Spleen (tissue), 11 donors: Measurements from ENCODE around the gene FHL2. TPM values are rescaled to one million over a fixed set of nuclear protein-coding genes. Genes with fewer than 3 reads are reported as not detected.
"Not testable (repeated sequence)": the region's sequence is repeated elsewhere in the genome, so short reads cannot be mapped to it uniquely, and the experiment has no call there.

ENCODE experiments used
- DNase-seq: peaks from one replicate; pipeline ENCODE4 v3.0.0-alpha.2; 2020
- H3K27ac ChIP-seq, 8 donors: fragments of 200-600 bp; sonication (generic) in 7 of 8; 1 replicate in 4 of 8; 2 replicates in 4 of 8; pipeline versions ENCODE4 v1.5.0 to v1.8.0; 2016 to 2021; ENCODE audit warnings: inconsistent platforms in 4 of 8, mild to moderate bottlenecking in 4 of 8, moderate library complexity in 1 of 8
- H3K27me3 ChIP-seq, 7 donors: fragments of 200-600 bp; sonication (generic) in 6 of 7; replicated peaks in 1 of 7; 1 replicate in 4 of 7; 2 replicates in 3 of 7; pipeline versions ENCODE4 v1.5.0 to v1.8.0; 2016 to 2021; ENCODE audit warnings: inconsistent platforms in 3 of 7, mild to moderate bottlenecking in 1 of 7
- H3K36me3 ChIP-seq, 6 donors: fragments of 200-600 bp; sonication (generic) in 5 of 6; 1 replicate in 4 of 6; 2 replicates in 2 of 6; pipeline versions ENCODE4 v1.5.0 to v1.8.0; 2016 to 2021; ENCODE audit warnings: inconsistent platforms in 2 of 6
- H3K4me1 ChIP-seq, 6 donors: fragments of 200-600 bp; sonication (generic) in 5 of 6; 1 replicate in 3 of 6; 2 replicates in 3 of 6; pipeline versions ENCODE4 v1.5.0 to v1.8.0; 2016 to 2021; ENCODE audit warnings: inconsistent platforms in 3 of 6
- H3K4me3 ChIP-seq, 8 donors: fragments of 200-600 bp; sonication (generic) in 7 of 8; 1 replicate in 4 of 8; 2 replicates in 4 of 8; pipeline versions ENCODE4 v1.5.0 to v1.8.0; 2016 to 2021; ENCODE audit warnings: inconsistent platforms in 4 of 8, mild to moderate bottlenecking in 4 of 8, moderate library complexity in 2 of 8
- H3K9me3 ChIP-seq, 8 donors: fragments of 200-600 bp; sonication (generic) in 7 of 8; 1 replicate in 4 of 8; 2 replicates in 4 of 8; pipeline versions ENCODE4 v1.5.0 to v1.8.0; 2016 to 2021; ENCODE audit warnings: inconsistent platforms in 4 of 8
- CTCF ChIP-seq, 11 experiments: fragments of 200-600 bp in 7 of 11; fragments of 450-650 bp in 4 of 11; sonication (generic) in 4 of 11; IDR thresholded peaks in 8 of 11; conservative IDR thresholded peaks in 3 of 11; 1 replicate in 7 of 11; 2 replicates in 4 of 11; pipeline versions ENCODE4 v1.4.0 to v1.8.0; 2016 to 2021; ENCODE audit warnings: antibody characterized with exemption in 11 of 11, inconsistent platforms in 4 of 11, mild to moderate bottlenecking in 1 of 11
- POLR2A ChIP-seq, 3 donors: fragments of 450-650 bp; IDR thresholded peaks; one replicate each; pipeline ENCODE4 v1.5.1; 2017; ENCODE audit warnings: antibody characterized with exemption in 3 of 3, mild to moderate bottlenecking in 1 of 3
- POLR2AphosphoS5 ChIP-seq, 3 donors: sonication (generic); formaldehyde crosslinking; IDR thresholded peaks; one replicate each; pipeline ENCODE4 v1.5.1; 2017; ENCODE audit warnings: antibody characterized with exemption in 3 of 3
- WGBS, 5 donors: extraction: QIAGEN DNeasy Blood & Tissue Kit in 3 of 5; methylation state at CpG; one replicate each; pipeline versions ENCODE4 v1.1.5 to v1.1.7; 2013 to 2018; 5-methylcytosine and 5-hydroxymethylcytosine counted together
- intact Hi-C: fragments of 100-400 bp; cut with DNase I; formaldehyde crosslinking; loops from one replicate; pipeline ENCODE4 v1.15.0; 2023; ENCODE audit warnings: low total_unique reads
- polyA plus RNA-seq, 3 donors: library from polyadenylated mRNA; stranded (reverse); fragments of 200-250 nt; gene quantifications; one replicate each; pipeline ENCODE4 v1.2.1, GENCODE V29; 2013
- total RNA-seq, 7 donors: library from RNA; depleted of rRNA in 3 of 7; stranded (reverse); fragments of >200 nt in 3 of 7; fragmentation: NEBNext Ultra II Directional in 4 of 7; extraction: Animal tissue kit (Norgen Biotek cat#: 25700) in 4 of 7; gene quantifications; one replicate each; pipeline versions ENCODE4 v1.1.0 to v1.2.1, GENCODE V29; 2016 to 2021
- donor health status: healthy with polysubstance abuse.
- donor health status: DM: no; HTN: no; CAD: no; lungs with moderate emphysema.
- donor health status: DM: no; HTN: no; CAD: no.
- donor health status: Bipolar disorder and iron deficiency.
- donor health status: healthy.
- donor health status: DM: no; HTN: no; CAD: no.
- donor health status: DM: yes; HTN: yes; CAD: no.

The FHL2 gene
- total and polyA plus RNA-seq, 10 donors = 6.8 to 27.4 (median 18.9) TPM

- peak overlapping the region in 1 of 8 donors; percentile 88 for H3K4me3 ChIP-seq
- no peak for DNase-seq
- no peak for TF ChIP-seq POLR2AphosphoS5 (IDR thresholded peaks at IDR 0.05)
- no peak for TF ChIP-seq CTCF (IDR thresholded peaks at IDR 0.05 in 8 of 11, conservative IDR thresholded peaks at IDR 0.05 in 3 of 11)
- TF ChIP-seq POLR2A (IDR thresholded peaks at IDR 0.05) = no peak
- H3K36me3 ChIP-seq = peaks cover 0 to 15% (median 0%) of the 10 kb centered on the region in 6 donors
- 60 to 84% (median 63%) methylated on average over 2 of the region's 2 CpGs for WGBS, 5 donors
- peak overlapping the region in 7 of 8 donors; percentile 6 to 93 (median 90) for H3K27ac ChIP-seq
- H3K27me3 ChIP-seq = no peaks in the 10 kb centered on the region
- H3K4me1 ChIP-seq = peaks cover 6 to 77% (median 57%) of the 10 kb centered on the region in 6 donors
- H3K9me3 ChIP-seq = no peaks in the 10 kb centered on the region
- intact Hi-C loops = no loop called here
Observed at GRCh38 chr2:105327690-105328089, 71.2 kb downstream of the FHL2 start.

- intact Hi-C loops, H3K4me3 ChIP-seq, DNase-seq, H3K27me3 ChIP-seq, H3K9me3 ChIP-seq: not testable (repeated sequence)
- Histone ChIP-seq H3K27ac (peak overlapping the region in 2 of 8 donors; percentile 92 to 93), H3K4me1 (peaks cover 6 to 81% (median 57%) of the 10 kb centered on the region in 6 donors), H3K36me3 (peaks cover 0 to 19% (median 0%) of the 10 kb centered on the region in 6 donors)
- WGBS, 5 donors = 85 to 97% (median 93%) methylated on average over 3 of the region's 3 CpGs
Observed at GRCh38 chr2:105327271-105327670, 71.6 kb downstream of the FHL2 start.

GRCh38 chr2:105325389-105325963, 73.4 kb downstream of the FHL2 start:
- WGBS, 5 donors = 32 to 44% (median 38%) methylated on average over 3 of the region's 3 CpGs
- Histone ChIP-seq H3K4me1 (peaks cover 6 to 82% (median 55%) of the 10 kb centered on the region in 6 donors), H3K27me3 (no peaks in the 10 kb centered on the region), H3K4me3 (no peak overlapping the region), H3K9me3 (no peaks in the 10 kb centered on the region), H3K36me3 (peaks cover 0 to 21% (median 0%) of the 10 kb centered on the region in 6 donors), H3K27ac (peak overlapping the region in 3 of 8 donors; percentile 36 to 71 (median 46))
- intact Hi-C loops = no loop called here
- DNase-seq = no peak
- TF ChIP-seq CTCF (IDR thresholded peaks at IDR 0.05 in 8 of 11, conservative IDR thresholded peaks at IDR 0.05 in 3 of 11) = no peak
- TF ChIP-seq POLR2A (IDR thresholded peaks at IDR 0.05) = no peak
- no peak for TF ChIP-seq POLR2AphosphoS5 (IDR thresholded peaks at IDR 0.05)

- peak overlapping the region in 5 of 8 donors; percentile 3 to 71 (median 36) for H3K27ac ChIP-seq
- DNase-seq = no peak
- H3K9me3 ChIP-seq = no peaks in the 10 kb centered on the region
- H3K27me3 ChIP-seq = no peaks in the 10 kb centered on the region
- 29 to 72% (median 63%) methylated on average over 4 of the region's 4 CpGs for WGBS, 5 donors
- peaks cover 0 to 21% (median 0%) of the 10 kb centered on the region in 6 donors for H3K36me3 ChIP-seq
- intact Hi-C loops = no loop called here
- no peak for TF ChIP-seq POLR2A (IDR thresholded peaks at IDR 0.05)
- TF ChIP-seq POLR2AphosphoS5 (IDR thresholded peaks at IDR 0.05) = no peak
- TF ChIP-seq CTCF (IDR thresholded peaks at IDR 0.05 in 8 of 11, conservative IDR thresholded peaks at IDR 0.05 in 3 of 11) = no peak
- peaks cover 6 to 81% (median 50%) of the 10 kb centered on the region in 6 donors for H3K4me1 ChIP-seq
- no peak overlapping the region for H3K4me3 ChIP-seq
Observed at GRCh38 chr2:105324732-105325131, 74.1 kb downstream of the FHL2 start.
